Measurements from ENCODE around the gene B4GALT6.

The B4GALT6 gene

DNA sequence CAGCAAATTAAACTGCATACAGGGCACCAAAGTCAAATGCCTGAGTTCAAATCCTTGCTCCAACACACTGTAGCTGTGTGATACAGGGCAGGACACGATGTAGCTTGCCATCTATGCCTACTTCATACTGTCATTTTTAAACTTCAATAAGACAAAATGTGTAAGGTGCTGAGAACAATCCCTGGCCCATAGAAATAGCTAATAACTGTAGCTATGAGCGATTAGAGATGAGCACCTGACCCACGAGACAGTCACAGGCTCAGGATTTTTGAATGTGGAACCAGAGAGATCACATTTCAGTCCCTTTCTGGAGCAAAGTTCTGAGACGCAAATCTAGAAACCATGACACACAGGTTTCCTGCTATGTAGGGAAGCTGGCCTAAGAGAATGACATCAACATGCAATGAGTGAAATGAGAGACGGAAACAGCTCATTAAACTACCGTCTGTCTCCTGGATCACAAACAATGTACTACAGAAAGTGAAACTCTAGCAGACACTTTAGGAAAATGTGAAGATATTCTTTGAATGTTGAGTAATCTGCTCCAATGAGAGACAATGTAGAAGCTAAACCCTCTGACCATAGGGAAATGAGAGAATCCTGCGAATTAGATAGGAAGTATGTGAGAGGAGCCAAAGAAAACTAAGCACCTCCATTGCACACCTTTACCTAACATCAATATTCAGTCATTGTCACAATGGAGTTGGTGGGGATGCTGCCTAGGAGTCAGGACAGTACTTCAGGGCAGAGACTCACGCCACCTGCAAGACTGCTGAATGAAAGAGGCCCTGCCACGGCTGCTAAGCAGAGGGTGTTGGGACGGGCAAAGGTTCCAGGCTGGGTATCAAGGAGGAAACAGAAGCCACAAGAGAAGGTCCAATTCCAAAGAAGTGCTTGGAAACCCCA lies 25.5 kb downstream of the B4GALT6 start:
- DNase-seq: no peak

GRCh38 chr18:31657823-31658669 lies 26.3 kb downstream of the B4GALT6 start:
- no peak for DNase-seq

DNA sequence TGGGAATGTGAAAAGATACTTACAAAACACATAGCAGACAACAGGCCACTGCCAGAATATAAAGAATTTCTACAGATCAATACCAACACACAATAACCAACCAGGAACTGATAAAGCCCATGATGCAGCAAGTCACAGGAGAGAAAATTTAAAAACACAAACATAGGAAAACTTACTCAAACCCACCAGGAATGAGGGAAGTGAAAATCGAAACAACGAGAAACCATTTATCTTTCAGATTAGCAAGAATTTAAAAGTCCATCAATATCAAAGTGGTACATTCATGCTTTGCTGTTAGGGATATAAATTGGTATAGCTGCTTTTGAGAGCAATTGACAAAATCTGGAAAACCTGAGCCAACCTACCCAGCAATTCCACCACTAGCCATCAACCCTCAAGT lies 27.6 kb downstream of the B4GALT6 start:
- DNase-seq: no peak

DNA sequence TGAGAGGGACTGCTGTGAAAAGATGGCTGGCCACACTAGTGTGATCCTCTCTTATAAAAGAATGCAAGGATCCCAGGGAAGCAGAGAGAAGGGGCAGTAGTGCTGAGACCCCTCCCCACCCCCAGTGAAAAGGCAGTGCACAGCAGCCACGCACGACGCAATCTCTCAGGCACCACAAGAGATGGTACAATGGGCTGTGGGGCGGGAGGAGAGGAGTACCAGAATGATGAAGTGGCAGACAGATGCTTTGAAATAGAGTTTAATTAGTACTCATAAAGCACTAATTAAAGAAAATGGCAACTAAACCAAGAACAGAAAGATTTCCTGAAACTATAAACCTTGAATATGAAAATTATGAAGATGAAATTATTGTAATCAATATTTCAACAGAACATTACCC lies 29.0 kb downstream of the B4GALT6 start:
- DNase-seq: no peak

GRCh38 chr18:31652877-31653276 lies 31.5 kb downstream of the B4GALT6 start:
- DNase-seq: no peak

- DNase-seq: no peak
Observed at GRCh38 chr18:31652357-31652756, 32.0 kb downstream of the B4GALT6 start.

DNA sequence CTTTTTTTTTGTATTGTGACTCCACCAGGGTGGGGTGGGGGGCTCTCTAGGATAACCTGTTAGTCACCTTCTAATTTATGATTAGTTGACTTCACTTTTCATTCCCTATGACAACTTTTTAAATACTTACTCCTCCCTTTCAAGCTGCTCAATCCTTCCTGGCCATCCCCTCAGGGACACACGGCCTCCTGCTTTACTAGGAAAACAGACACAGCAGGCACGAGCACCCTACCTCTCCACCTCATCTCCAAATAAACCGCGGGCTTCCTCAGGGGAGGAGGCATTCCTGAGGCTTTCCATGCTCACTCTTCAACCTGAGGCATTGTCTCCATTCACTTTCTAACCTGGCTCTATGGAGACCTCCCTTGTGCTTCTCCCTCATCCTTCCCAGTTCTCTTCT lies 33.0 kb downstream of the B4GALT6 start:
- no peak for DNase-seq

DNA sequence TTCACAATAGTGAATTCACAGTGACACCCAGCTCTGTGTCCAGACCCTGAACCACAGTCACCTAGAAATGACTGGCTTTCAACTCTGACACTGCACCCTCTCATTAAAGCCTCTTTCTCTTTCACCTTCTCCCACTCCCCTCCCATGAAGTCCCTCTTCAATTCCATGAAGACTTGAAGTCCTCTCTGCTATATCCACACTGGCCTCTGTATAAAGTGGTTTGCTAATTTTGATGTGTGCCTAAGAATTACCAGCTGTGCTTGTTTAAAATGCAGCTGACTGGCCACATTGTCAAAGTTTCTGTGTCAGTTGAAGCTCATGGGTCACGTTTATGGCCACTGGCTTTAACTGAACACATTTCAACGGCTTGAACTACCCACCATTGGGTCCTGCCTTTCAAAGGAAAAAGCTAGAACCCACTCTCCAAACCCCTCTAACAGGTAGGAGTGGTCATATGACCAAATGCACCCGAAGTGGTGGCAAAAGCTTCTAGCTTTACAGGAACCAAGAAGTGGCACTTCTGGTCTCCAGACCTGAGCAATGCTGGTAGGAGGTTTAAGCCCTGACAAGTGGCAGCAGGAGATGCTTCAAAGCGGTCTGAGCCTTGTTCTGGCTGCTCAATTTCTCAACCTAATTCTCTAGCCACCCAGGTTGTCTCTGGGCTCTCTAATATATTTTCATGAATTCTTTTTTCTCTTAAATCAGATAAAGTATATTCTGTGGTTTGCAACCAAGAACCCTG lies 34.2 kb downstream of the B4GALT6 start:
- DNase-seq: no peak

GRCh38 chr18:31649449-31649848 lies 34.9 kb downstream of the B4GALT6 start:
- no peak for DNase-seq

- DNase-seq: no peak
Observed at GRCh38 chr18:31648966-31649429, 35.4 kb downstream of the B4GALT6 start.

DNA sequence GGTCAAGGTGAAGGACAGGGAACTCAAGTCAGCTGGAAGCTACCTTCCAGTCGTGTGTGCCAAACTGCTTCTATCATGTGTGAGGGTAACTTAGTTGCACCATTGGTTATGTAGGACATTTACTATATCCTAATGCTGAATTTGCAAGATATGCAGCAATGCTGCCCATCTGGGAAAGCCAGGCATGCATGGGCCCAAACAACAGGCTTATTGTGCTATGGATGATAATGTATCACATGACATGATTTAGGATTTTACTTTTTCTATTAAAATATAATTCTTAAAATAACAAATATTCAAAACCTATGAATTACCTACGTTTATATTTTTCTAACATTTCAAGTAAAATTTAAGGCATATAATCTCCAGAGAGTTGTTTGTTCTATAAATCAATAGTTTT lies 35.9 kb downstream of the B4GALT6 start:
- no peak for DNase-seq

- no peak for DNase-seq
Observed at GRCh38 chr18:31647127-31647753, 37.1 kb downstream of the B4GALT6 start.

DNA sequence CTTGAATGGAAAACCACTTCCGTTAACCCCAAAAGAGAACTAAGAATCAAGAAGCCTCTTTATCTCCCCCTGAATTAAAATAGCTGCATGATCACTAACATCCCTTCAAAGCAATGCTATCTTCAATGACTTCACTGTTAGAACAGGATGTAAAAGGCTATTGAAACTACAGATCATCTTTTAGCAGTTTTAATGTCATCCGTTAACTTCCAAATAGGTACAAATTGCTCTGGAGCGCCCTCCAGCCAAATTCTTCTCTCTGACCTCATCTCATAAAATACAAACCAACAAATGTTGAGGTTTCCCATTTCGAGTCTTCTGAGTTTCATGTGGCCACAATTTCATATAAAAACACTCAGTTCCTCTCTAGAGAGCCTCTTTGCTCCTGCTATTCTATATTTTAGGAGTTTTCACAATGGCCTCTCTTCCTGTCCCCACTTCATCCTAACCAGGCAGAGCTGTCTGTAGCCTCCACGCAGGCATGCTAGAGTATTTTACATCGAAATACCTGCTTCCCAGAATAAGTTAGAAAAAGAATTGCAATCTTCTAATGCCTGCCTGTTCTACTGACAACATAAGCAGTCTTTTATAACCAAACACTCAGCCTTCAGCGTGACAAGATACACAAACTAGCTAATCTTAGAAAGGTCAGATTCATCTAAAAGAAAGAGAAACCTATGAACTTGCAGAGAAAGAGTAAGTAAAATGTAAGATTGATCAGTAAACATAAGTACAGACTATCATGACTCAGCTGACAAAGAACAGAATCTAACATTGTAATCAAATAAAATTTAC lies 37.9 kb downstream of the B4GALT6 start:
- no peak for DNase-seq

DNA sequence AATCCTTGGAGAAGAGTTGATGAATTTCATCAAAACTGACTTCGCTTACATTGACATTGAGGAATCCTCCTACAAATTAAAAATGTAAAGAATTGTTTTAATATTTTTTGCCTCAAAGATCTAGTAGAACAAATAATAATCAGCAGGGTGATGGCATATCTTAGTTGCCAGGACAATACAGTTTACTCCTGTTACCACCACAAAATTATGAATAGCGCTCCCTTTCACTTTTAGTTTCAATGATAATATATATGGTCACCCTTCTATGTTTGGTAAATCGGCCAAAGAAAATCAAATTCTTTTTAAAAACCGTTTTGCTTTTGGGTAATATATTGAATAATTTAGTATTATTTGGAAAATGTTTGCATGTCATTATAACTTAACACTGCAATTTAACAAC lies 39.0 kb downstream of the B4GALT6 start:
- DNase-seq: no peak

GRCh38 chr18:31643003-31643402 lies 41.4 kb downstream of the B4GALT6 start:
- no peak for DNase-seq

DNA sequence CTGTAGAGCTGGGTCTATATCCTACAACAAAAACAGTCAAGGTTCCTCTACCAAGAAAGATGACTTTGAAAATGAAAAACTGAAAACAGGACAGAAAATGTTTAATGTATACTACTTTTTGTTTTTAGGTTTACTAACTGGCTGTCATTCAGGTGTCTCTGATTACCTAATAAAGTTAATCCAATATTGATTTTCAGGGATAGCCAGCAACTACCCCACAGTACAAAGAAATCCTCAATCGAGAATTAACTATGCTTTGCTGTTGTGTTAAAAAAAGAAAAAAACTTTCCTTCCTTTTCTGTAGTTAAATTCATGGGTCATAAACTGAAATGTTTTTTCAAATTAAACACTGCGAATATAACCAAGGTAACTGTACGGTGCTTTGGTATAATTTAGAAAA lies 46.9 kb downstream of the B4GALT6 start:
- no peak for DNase-seq

DNA sequence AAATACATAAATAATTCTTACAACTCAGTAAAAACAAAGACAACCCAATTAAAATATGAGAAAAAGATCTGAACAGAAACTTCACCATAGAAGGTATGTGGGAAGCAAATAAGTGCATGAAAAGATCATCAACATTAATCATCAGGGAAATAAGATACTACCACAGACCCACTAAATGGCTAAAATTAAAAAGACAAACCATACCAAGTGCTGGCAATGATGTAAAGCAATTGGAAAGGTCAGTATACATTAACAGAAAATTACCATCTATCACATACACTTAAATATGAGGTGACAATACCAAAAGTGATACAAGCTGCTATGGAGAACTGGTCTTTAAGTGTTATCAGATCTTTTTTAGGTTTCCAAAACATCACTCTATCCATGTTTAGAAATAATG lies 48.0 kb downstream of the B4GALT6 start:
- DNase-seq: no peak

DNA sequence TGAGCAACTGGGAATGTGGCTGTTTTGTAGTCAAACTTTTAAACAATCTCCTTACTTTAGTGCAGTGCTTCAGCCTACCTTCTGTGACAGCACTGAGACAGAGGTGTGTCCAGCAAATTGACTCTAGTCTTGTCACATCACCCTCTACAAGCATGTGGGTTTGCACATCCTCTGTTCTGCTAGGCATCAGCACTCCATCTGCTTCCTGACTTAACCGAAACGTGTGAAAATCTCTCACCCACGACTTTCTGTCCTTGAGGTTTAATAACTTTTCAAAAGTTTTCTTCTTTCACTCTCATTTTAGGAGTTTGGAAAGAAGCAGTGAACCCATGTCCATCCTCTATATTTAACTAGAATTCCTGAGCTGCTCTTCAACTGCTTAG lies 50.1 kb downstream of the B4GALT6 start:
- no peak for DNase-seq

- DNase-seq: no peak
Observed at GRCh38 chr18:31633392-31634330, 50.7 kb downstream of the B4GALT6 start.

DNA sequence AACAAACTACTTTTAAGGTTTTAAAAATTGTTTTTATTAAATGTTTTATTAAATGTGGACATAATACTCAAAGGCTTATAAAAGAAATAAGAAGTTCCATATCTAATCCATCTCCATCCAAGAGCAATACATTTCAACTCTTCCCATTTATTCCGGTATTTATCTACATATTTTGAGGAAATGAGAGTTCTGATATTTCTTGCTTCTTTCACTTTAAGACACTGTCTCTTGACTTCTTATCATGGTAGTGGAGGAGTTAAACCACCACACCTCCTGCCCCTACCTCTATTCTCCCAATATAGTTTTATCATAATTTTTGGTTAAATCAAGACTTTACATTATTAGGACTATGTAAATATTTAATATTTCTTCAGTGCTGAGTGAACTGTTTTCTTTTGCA lies 52.0 kb downstream of the B4GALT6 start:
- no peak for DNase-seq

DNA sequence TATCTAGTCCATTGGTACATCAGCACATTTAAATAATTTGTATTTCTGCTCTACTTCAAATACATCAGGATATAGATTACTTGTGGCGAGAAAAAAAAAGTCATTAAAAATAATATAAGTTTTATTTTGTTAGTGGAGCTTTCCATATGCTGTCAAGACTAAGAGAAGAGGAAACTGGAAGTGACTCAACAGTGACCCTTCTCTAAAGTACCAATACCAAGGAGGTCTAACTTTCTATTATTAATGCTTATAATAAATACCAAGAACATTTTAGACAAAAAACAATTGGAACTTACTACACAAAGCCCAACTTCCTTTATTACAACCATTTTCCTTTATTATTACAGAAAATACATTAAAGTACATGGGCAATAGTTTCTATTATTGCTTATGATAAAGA lies 52.9 kb downstream of the B4GALT6 start:
- no peak for DNase-seq

Data from 8988T (cell line).